DND-41 (cell line): Measurements from ENCODE around the gene CIART.

Source experiments
- EZH2 ChIP-seq: IDR thresholded peaks from 3 replicates; pipeline ENCODE4 v1.6.1; 2012; ENCODE audit warnings: borderline replicate concordance, low read depth, mild to moderate bottlenecking, moderate library complexity, low read length, inconsistent platforms; ENCODE audit not compliant: severe bottlenecking
- TF ChIP-seq, protein P1 (sequence below): IDR thresholded peaks from 2 replicates; pipeline ENCODE4 v1.5.1; 2012; ENCODE audit warnings: borderline replicate concordance, low read length, moderate library complexity, mild to moderate bottlenecking; ENCODE audit not compliant: poor library complexity, severe bottlenecking; ENCODE audit errors: extremely low read depth

- TF ChIP-seq, protein P1, sequence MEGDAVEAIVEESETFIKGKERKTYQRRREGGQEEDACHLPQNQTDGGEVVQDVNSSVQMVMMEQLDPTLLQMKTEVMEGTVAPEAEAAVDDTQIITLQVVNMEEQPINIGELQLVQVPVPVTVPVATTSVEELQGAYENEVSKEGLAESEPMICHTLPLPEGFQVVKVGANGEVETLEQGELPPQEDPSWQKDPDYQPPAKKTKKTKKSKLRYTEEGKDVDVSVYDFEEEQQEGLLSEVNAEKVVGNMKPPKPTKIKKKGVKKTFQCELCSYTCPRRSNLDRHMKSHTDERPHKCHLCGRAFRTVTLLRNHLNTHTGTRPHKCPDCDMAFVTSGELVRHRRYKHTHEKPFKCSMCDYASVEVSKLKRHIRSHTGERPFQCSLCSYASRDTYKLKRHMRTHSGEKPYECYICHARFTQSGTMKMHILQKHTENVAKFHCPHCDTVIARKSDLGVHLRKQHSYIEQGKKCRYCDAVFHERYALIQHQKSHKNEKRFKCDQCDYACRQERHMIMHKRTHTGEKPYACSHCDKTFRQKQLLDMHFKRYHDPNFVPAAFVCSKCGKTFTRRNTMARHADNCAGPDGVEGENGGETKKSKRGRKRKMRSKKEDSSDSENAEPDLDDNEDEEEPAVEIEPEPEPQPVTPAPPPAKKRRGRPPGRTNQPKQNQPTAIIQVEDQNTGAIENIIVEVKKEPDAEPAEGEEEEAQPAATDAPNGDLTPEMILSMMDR: no peak
- TF ChIP-seq EZH2: no peak
These were observed 2.1 kb upstream of the CIART start for GRCh38 chr1:150280138-150280707.
